ENCODE measurements around the gene IL25.
"Not testable (repeated sequence)": the region's sequence is repeated elsewhere in the genome, so short reads cannot be mapped to it uniquely, and the experiment has no call there.

IL25 gene

GRCh38 chr14:23392613-23393012 is 20.0 kb downstream of the IL25 start:
- no peak overlapping the region for H3K4me3 ChIP-seq (ENCODE audit: low read depth, low read length)
- TF ChIP-seq, protein P1, sequence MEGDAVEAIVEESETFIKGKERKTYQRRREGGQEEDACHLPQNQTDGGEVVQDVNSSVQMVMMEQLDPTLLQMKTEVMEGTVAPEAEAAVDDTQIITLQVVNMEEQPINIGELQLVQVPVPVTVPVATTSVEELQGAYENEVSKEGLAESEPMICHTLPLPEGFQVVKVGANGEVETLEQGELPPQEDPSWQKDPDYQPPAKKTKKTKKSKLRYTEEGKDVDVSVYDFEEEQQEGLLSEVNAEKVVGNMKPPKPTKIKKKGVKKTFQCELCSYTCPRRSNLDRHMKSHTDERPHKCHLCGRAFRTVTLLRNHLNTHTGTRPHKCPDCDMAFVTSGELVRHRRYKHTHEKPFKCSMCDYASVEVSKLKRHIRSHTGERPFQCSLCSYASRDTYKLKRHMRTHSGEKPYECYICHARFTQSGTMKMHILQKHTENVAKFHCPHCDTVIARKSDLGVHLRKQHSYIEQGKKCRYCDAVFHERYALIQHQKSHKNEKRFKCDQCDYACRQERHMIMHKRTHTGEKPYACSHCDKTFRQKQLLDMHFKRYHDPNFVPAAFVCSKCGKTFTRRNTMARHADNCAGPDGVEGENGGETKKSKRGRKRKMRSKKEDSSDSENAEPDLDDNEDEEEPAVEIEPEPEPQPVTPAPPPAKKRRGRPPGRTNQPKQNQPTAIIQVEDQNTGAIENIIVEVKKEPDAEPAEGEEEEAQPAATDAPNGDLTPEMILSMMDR (IDR thresholded peaks at IDR 0.05; ENCODE audit: borderline replicate concordance, insufficient read depth, low read depth, low read length): no peak

GRCh38 chr14:23396126-23396525 is 23.5 kb downstream of the IL25 start:
- no peak overlapping the region for H3K4me3 ChIP-seq (ENCODE audit: low read depth, low read length)
- TF ChIP-seq, protein P1 (IDR thresholded peaks at IDR 0.05; ENCODE audit: borderline replicate concordance, insufficient read depth, low read depth, low read length): no peak

- no peak overlapping the region for H3K4me3 ChIP-seq (ENCODE audit: low read depth, low read length)
- TF ChIP-seq, protein P1 (IDR thresholded peaks at IDR 0.05; ENCODE audit: borderline replicate concordance, insufficient read depth, low read depth, low read length): no peak
Measured at GRCh38 chr14:23396781-23397407, 24.3 kb downstream of the IL25 start.

DNA sequence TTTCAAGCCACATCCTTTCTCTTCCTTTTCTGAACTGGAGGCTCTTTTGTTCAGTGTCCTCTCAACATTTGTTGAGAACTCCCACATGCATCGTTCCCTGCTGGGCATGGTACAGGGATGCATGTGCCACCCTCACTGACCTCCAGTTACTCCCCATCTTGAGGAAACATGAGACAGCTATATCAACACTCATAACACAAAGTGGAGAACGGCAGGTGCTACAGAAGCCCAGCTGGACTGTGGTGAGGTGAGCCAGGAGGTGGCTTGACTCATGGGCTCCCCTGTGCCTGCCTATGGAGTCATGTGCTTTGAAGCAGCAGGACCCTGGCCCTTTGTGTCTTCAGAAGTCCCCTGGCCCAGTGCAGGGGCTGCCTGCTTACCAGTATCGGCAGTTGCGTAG is 25.7 kb downstream of the IL25 start:
- TF ChIP-seq, protein P1 (IDR thresholded peaks at IDR 0.05; ENCODE audit: borderline replicate concordance, insufficient read depth, low read depth, low read length): no peak
- H3K4me3 ChIP-seq (ENCODE audit: low read depth, low read length): no peak overlapping the region

DNA sequence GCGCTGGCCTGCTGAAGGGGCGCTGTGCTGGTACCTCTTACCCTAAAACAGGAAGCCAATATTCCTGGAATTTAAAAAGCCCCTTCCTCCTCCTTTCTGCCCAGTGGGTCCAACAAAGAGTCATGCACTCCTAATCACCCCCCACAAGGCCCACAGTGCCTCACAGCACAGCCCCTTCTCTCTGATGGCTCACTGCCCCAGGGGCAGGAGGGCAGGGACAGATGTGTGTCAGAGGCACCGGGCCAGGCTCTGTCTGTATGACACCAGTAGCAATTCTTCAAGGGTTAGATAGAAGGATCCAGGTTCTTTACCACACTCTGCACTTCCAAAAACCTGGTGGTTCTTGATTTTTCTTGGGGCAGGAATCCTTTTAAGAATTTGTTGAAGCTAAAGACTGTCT is 26.5 kb downstream of the IL25 start:
- TF ChIP-seq, protein P1 (IDR thresholded peaks at IDR 0.05; ENCODE audit: borderline replicate concordance, insufficient read depth, low read depth, low read length): no peak
- H3K4me3 ChIP-seq (ENCODE audit: low read depth, low read length): no peak overlapping the region

GRCh38 chr14:23399591-23399990 is 27.0 kb downstream of the IL25 start:
- TF ChIP-seq, protein P1 (IDR thresholded peaks at IDR 0.05; ENCODE audit: borderline replicate concordance, insufficient read depth, low read depth, low read length): no peak

GRCh38 chr14:23400496-23401149 is 28.0 kb downstream of the IL25 start:
- not testable (repeated sequence) for H3K4me3 ChIP-seq (ENCODE audit: low read depth, low read length)

More at GRCh38 chr14:23399591-23399990, 27.0 kb downstream of the IL25 start:
- no peak overlapping the region for H3K4me3 ChIP-seq (ENCODE audit: low read depth, low read length)

Data from GM12875 (cell line).